Cerebellar cortex (tissue), 1 donor: Measurements from ENCODE around the gene JOSD2.
"Not testable (repeated sequence)": the region's sequence is repeated elsewhere in the genome, so short reads cannot be mapped to it uniquely, and the experiment has no call there.

ENCODE experiments used
- DNase-seq: peaks from one replicate; pipeline ENCODE4 v3.0.0-alpha.2; 2015; ENCODE audit warnings: low spot score

JOSD2 gene

GRCh38 chr19:50547385-50548190 is 36.6 kb upstream of the JOSD2 start:
- peak; percentile 52 for DNase-seq

GRCh38 chr19:50546527-50547221 is 35.7 kb upstream of the JOSD2 start:
- DNase-seq: peak; percentile 33

- DNase-seq: peak; percentile 75
Measured at GRCh38 chr19:50542943-50543342, 32.0 kb upstream of the JOSD2 start.

GRCh38 chr19:50537769-50538230 is 26.8 kb upstream of the JOSD2 start:
- peak; percentile 90 for DNase-seq

- DNase-seq: no peak
Measured at GRCh38 chr19:50537306-50537685, 26.3 kb upstream of the JOSD2 start.

GRCh38 chr19:50536662-50537305 is 25.8 kb upstream of the JOSD2 start:
- DNase-seq: no peak

GRCh38 chr19:50535672-50536187 is 24.7 kb upstream of the JOSD2 start:
- no peak for DNase-seq

- no peak for DNase-seq
Measured at GRCh38 chr19:50534478-50534877, 23.5 kb upstream of the JOSD2 start.

GRCh38 chr19:50532952-50533351 is 22.0 kb upstream of the JOSD2 start:
- no peak for DNase-seq

GRCh38 chr19:50531171-50531612 is 20.2 kb upstream of the JOSD2 start:
- no peak for DNase-seq

- DNase-seq: not testable (repeated sequence)
Measured at GRCh38 chr19:50528052-50528451, 17.1 kb upstream of the JOSD2 start.

- DNase-seq: no peak
Measured at GRCh38 chr19:50522881-50523280, 11.9 kb upstream of the JOSD2 start.

- DNase-seq: peak; percentile 39
Measured at GRCh38 chr19:50520822-50521465, 10.0 kb upstream of the JOSD2 start.

GRCh38 chr19:50519006-50519575 is 8.1 kb upstream of the JOSD2 start:
- DNase-seq: no peak

GRCh38 chr19:50518091-50519005 is 7.4 kb upstream of the JOSD2 start:
- no peak for DNase-seq

- no peak for DNase-seq
Measured at GRCh38 chr19:50517704-50518075, 6.7 kb upstream of the JOSD2 start.

GRCh38 chr19:50516964-50517703 is 6.1 kb upstream of the JOSD2 start:
- DNase-seq: no peak

GRCh38 chr19:50516456-50516855 is 5.5 kb upstream of the JOSD2 start:
- no peak for DNase-seq

- DNase-seq: no peak
Measured at GRCh38 chr19:50515168-50515561, 4.2 kb upstream of the JOSD2 start.
